DMS153 treated with DMSO at 0.1 percent for 48 hours (cell line): Measurements from ENCODE around the gene DOK4.
A peak's percentile ranks its signal among the peaks of the same experiment; 100 is the strongest.
"Not testable (repeated sequence)": the region's sequence is repeated elsewhere in the genome, so short reads cannot be mapped to it uniquely, and the experiment has no call there.

Experiments used
- DNase-seq: peaks from one replicate; lab custom pipeline; 2025; ENCODE audit not compliant: unreplicated experiment; lab: John Stamatoyannopoulos, UW

Gene DOK4

GRCh38 chr16:57502048-57502775, 15.9 kb upstream of the DOK4 start:
- DNase-seq, result peak; percentile 30

- no peak for DNase-seq
These were observed 15.2 kb upstream of the DOK4 start for GRCh38 chr16:57501492-57501891.

GRCh38 chr16:57500578-57501111, 14.4 kb upstream of the DOK4 start:
- DNase-seq, result no peak

- not testable (repeated sequence) for DNase-seq
These were observed 13.6 kb upstream of the DOK4 start for GRCh38 chr16:57499941-57500340.

GRCh38 chr16:57498031-57498430, 11.7 kb upstream of the DOK4 start:
- DNase-seq, result no peak

DNA sequence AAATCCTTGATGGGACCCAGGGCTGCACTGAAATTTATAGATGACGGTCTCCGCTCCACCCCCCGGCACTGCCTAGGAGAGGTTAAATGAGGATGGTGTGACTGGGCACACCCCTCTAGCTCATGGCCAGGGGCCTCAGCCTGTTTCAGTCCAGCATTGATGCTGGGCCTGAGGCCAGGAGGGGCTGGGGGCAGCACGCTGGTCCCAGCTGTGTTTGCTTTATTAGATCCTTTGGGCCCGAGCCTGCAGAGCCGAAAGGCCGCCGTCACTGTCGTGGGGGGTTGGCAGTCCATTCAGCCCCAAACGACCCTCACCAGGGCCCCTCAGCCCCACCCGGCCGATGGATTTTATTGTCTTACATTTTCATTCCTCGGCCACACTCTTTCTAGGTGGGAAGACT, 10.8 kb upstream of the DOK4 start:
- DNase-seq, result no peak

GRCh38 chr16:57493767-57494166, 7.5 kb upstream of the DOK4 start:
- no peak for DNase-seq

DNA sequence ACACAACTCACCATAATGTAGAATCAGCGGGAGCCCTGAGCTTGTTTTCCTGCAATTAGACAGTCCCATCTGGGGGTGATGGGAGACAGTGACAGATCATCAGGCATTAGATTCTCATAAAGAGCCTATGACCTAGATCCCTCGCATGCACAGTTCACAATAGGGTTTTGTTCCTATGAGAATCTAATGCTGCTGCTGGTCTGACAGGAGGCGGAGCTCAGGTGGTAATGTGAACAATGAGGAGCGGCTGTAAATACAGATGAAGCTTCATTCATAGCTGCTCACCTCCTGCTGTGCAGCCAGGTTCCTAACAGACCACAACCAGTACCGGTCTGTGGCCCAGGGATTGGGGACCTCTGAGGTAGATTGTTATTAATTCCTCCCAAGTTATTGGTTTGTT, 2.9 kb upstream of the DOK4 start:
- DNase-seq, result no peak

DNA sequence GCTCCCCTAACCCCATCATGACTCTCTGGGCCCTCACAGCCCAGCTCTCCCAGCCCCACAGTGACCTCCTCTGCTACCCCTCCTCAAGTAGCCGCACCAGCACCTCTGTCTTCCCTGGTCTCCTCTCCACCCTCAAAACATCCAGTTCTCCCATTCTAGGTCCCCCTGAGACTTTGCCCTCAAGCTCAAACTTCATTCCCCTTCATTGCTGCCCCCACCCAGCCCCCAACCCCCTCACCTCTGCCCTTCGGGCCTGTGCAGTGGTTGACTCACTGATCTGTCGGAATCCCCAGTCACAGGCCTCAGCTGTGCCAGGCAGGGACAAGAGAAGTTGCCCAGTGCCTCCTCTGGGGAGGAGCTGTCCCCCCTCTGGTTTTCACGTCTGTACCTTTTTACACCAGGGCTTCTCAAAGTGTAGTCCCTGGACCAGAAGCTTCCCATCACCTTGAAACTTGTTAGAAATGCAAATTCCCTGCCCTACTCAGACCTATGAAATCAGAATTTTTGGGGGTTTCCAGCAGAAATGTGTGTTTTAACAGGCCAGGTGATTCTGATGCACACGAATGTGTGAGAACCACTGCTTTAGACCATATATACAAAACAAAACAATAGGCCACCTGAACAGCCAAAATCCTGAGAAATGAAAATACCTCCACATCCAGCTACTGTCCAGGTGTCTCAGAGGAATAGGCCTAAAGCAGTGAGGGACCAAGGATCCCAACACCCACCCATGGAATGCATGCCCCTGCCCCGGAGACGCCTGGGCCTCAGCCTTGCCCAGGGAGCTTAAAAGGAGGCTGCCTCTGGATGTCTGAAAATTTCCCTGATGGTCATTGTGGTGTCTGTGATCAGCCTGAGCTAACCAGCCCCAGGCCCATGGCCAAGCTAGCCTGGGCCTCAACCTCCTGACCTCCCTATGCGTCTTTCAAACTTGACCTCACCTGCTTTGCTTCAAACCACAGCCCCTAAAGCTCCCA, 853 bp upstream of the DOK4 start:
- no peak for DNase-seq

GRCh38 chr16:57485091-57485915, 990 bp downstream of the DOK4 start:
- no peak for DNase-seq

DNA sequence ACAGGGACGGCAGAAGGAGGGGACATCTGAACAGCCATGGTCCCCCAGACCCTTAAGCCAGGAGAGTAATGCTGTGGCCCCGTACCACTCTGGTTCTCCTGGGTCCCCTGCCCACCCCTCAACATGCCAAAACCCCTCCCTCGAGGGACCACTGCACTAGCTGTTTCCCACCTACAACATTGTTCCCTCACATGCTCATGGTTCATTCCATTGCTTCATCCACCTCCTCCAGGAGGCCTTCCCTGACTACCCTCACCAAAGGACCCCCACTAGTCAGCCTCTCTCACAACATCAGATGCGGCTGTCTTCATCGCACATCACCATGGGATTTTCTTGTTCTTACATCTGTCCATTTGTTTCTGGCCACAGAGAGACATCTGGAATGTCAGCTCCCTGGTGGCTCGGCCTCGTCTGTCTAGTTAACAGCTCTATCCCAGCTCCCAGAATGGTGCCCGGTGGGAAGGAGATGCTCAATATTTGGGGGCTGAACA, 1.7 kb downstream of the DOK4 start:
- DNase-seq, result no peak

DNA sequence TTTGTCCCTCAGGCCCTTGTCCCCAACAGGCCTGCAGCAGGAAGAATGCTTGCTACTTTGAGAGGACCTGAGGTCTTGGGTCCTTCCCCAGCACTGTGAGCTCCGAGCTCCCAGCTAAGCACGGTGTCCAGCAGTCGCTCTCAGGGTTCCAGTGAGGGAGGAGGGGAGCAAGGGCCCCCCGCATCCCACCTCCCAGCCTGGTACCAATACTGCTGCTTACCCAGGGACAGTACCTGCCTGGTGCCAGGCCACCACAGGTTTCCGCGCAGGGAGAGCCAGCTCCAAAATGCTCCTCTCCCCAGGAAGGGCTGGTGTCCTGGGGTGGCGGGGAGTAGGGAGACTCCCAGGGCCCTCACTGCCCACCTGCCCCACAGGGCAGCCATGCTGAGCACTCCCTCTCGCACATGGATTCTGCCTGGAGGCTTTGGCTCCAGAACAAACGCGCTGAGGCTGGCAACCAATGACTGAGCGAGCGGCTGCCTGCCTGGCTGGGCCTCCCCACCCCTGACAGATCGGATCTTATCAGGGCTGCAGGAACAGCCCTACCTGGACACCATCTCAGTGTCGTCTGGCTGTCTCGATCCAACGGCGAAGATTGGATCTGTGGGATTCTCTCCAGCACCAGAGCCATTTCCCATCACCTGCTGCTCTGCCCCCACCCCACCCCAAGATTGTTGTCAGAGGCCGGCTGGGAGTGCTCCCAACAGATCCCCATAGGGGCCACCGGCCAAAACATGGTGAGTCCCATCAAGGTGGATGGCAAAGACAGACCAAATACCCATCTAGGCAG, 2.4 kb downstream of the DOK4 start:
- DNase-seq, result no peak

- DNase-seq, result no peak
These were observed 3.3 kb downstream of the DOK4 start for GRCh38 chr16:57482845-57483545.

GRCh38 chr16:57481421-57481820, 4.9 kb downstream of the DOK4 start:
- no peak for DNase-seq

GRCh38 chr16:57480754-57481230, 5.5 kb downstream of the DOK4 start:
- DNase-seq, result no peak

GRCh38 chr16:57479976-57480753, 6.1 kb downstream of the DOK4 start:
- no peak for DNase-seq

DNA sequence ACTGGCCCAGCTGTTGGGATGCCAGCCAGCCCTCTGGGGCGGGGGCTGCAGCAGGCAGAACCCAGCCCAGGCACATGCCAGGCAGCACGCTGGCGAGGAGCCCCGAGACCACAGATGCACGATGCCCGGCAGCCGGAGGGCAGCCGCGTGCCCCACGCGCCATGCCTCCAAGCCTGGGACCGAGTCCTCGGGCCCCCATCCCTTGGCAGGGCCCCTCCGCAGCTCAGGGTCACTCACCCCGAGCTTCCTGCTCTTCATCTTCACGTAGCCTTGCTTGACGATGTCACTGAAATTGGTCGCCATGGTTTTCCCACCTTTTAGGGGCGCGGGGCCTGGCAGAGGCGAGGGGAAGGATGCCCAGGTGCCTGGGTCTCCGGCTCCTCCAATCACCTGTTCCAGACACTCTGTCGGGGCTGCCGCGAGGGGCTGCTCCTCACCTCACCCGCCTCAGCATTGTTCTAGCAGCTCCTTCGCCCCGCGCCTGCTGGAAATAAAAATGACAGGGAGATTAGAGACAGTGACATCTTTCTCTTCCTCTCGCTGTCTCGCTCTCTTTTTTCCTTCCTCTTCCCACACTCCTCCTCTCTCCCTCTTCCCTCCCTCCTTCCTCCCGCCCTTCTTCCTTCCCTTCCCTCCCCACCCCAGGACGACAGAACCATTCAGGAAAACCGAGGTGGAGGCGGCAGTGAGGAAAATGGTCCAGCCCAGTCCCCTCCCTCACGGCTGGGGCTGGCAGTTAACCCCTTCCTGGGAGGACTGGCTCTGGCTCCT, 6.9 kb downstream of the DOK4 start:
- DNase-seq, result no peak
